ENCODE measurements around the gene HNRNPL. TPM values are rescaled to one million over a fixed set of nuclear protein-coding genes. Genes with fewer than 3 reads are reported as not detected.
A peak's percentile ranks its signal among the peaks of the same experiment; 100 is the strongest.
"Not testable (repeated sequence)": the region's sequence is repeated elsewhere in the genome, so short reads cannot be mapped to it uniquely, and the experiment has no call there.

Gene HNRNPL
- total RNA-seq, 6 experiments from 2014 or later, result 89.5 to 157 (median 102) TPM

DNA sequence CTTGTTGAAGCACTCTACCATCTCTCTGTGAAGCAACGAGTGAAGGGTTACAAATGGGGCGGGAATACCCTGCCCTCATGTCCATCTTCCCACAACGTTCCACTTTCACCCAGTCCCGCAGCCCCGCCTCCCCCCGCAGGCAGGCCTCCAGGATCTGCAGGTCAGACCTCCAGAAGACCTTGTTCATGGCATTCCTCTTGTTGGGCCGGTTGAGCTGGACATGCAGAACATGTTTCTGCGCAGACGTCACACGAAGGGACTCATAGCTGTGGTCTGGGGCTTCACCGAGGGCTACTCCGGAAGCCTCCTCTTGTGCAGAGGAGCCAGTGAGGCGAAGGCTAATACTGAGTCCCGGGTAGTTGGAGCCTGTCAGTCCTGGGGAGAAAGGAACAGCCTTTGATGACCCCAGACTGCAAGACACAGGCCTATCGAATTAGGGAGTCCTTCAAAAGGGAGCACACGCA, 18.6 kb downstream of the HNRNPL start:
- peak overlapping the region; percentile 50 to 86 (median 71) for H3K4me3 ChIP-seq
- H3K27ac ChIP-seq, result peak overlapping the region; percentile 93 to 99 (median 96)
- ATAC-seq (peak; percentile 53 to 78 (median 70)), DNase-seq (peak; percentile 84 to 96 (median 91))
- peaks cover 0 to 54% (median 26%) of the 10 kb centered on the region in 4 donors for H3K4me1 ChIP-seq
- no peaks in the 10 kb centered on the region for H3K9me3 ChIP-seq
- intact Hi-C loops (cut with DNase I), result no loop called here
- 3% methylated on average over 13 of the region's 16 CpGs for WGBS (ENCODE audit: insufficient coverage, low coverage, low lambda C conversion rate, missing lambda C conversion rate)
- H3K36me3 ChIP-seq, result peaks cover 0 to 26% (median 13%) of the 10 kb centered on the region in 4 donors
- no peaks in the 10 kb centered on the region for H3K27me3 ChIP-seq
- TF ChIP-seq, protein P1, sequence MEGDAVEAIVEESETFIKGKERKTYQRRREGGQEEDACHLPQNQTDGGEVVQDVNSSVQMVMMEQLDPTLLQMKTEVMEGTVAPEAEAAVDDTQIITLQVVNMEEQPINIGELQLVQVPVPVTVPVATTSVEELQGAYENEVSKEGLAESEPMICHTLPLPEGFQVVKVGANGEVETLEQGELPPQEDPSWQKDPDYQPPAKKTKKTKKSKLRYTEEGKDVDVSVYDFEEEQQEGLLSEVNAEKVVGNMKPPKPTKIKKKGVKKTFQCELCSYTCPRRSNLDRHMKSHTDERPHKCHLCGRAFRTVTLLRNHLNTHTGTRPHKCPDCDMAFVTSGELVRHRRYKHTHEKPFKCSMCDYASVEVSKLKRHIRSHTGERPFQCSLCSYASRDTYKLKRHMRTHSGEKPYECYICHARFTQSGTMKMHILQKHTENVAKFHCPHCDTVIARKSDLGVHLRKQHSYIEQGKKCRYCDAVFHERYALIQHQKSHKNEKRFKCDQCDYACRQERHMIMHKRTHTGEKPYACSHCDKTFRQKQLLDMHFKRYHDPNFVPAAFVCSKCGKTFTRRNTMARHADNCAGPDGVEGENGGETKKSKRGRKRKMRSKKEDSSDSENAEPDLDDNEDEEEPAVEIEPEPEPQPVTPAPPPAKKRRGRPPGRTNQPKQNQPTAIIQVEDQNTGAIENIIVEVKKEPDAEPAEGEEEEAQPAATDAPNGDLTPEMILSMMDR (IDR thresholded peaks at IDR 0.05), result no peak
- peak; percentile 77 for TF ChIP-seq POLR2A (IDR thresholded peaks at IDR 0.05)

DNA sequence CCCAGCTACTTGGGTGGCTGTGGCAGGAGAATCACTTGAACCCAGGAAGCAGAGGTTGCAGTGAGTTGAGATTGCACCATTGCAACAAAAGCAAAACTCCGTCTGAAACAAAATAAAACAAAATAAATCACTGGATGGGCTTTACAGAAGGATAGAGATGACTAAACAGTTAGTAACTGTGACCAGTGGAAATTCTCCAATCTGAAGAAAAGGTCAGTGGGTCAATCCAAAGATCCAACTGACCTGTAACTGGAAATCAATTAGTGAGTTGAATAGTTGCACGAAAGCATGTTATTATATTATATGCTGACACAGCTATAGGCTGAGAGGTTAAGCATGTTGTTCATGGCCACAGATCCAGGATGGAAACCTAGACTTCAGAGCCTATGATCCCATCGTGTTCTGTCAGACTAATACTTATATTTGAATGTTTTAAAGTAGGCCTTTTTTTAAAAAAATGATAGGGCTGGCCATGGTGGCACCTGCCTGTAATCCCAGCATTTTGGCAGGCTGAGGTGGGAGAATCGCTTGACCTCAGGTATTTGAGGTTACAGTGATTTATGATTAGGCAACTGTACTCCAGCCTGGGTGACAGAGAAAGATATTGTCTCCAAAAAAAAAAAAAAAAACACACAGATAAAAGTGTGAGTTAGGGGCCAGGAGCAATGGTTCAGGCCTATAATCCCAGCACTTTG, 19.6 kb downstream of the HNRNPL start:
- intact Hi-C loops (cut with DNase I), result no loop called here
- H3K27ac ChIP-seq, result peak overlapping the region; percentile 93 to 99 (median 96)
- H3K4me3 ChIP-seq, result peak overlapping the region in 2 of 3 donors; percentile 71 to 86
- H3K4me1 ChIP-seq, result peaks cover 0 to 46% (median 21%) of the 10 kb centered on the region in 4 donors
- 19% methylated on average over 4 of the region's 4 CpGs for WGBS (ENCODE audit: insufficient coverage, low coverage, low lambda C conversion rate, missing lambda C conversion rate)
- H3K27me3 ChIP-seq, result no peaks in the 10 kb centered on the region
- DNase-seq, result no peak
- TF ChIP-seq, protein P1 (IDR thresholded peaks at IDR 0.05), result no peak
- no peak for TF ChIP-seq POLR2A (IDR thresholded peaks at IDR 0.05)
- H3K36me3 ChIP-seq, result peaks cover 0 to 25% (median 8%) of the 10 kb centered on the region in 4 donors
- H3K9me3 ChIP-seq, result no peaks in the 10 kb centered on the region
- peak in 1 of 4 donors; percentile 17 for ATAC-seq

DNA sequence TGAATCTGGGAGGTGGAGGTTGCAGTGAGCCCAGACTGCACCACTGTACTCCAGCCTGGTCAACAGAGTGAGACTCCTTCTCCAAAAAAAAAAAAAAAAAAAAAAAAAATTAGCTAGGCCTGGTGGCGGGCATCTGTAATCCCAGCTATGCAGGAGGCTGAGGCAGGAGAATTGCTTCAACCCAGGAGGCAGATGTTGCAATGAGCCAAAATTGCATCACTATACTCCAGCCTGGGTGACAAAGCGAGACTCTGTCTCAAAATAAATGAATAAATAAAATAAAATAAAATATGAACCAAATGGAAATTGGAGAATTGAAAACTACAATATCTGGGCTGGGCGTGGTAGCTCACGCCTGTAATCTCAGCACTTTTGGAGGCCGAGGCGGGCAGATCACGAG, 20.6 kb downstream of the HNRNPL start:
- peaks cover 0 to 42% (median 20%) of the 10 kb centered on the region in 4 donors for H3K4me1 ChIP-seq

DNA sequence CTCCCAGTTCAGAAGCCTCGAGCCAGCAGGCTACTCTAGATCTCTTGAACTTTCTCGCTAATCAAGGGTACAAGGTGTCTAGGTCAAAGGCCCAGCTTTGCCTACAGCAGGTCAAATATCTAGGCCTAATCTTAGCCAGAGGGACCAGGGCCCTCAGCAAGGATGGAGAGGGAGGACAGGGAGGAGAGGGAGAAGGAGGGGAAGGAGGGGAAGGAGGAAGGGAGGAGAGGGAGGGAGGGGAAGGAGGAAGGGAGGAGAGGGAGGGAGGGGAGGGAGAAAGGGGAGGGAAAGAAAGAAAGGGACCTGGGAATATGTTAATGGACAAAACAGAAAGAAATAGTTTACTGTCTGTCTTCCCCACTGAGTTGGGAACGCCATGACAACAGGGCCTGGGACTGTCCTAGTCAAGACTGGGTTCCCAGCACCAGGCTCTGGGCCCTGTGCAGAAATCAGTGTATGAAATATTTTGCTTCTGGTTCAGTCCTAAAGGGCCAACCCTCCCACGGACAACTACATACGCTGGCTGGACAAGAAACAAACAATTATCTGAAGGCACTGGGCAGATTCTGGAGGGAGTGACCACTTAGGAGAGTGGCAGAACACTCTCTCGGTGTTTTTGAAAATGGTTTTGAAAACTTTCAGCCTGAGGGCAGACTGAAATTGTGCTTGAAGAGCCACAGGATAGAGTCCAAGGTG, 22.8 kb downstream of the HNRNPL start:
- 67% methylated on average over 3 of the region's 6 CpGs for WGBS (ENCODE audit: insufficient coverage, low coverage, low lambda C conversion rate, missing lambda C conversion rate)
- peaks cover 0 to 31% (median 8%) of the 10 kb centered on the region in 4 donors for H3K36me3 ChIP-seq
- no peak overlapping the region for H3K27ac ChIP-seq
- intact Hi-C loops (cut with DNase I), result no loop called here
- TF ChIP-seq POLR2A (IDR thresholded peaks at IDR 0.05), result no peak
- TF ChIP-seq, protein P1 (IDR thresholded peaks at IDR 0.05), result no peak
- H3K27me3 ChIP-seq, result no peaks in the 10 kb centered on the region
- no peak for ATAC-seq
- no peak overlapping the region for H3K4me3 ChIP-seq
- peaks cover 0 to 32% (median 15%) of the 10 kb centered on the region in 4 donors for H3K4me1 ChIP-seq
- no peak for DNase-seq
- H3K9me3 ChIP-seq, result no peaks in the 10 kb centered on the region

More for the DNA sequence above, 20.6 kb downstream of the HNRNPL start:
- Histone ChIP-seq H3K27ac (peak overlapping the region in 2 of 3 donors; percentile 93 to 96), H3K36me3 (peaks cover 0 to 25% (median 8%) of the 10 kb centered on the region in 4 donors)
- intact Hi-C loops (cut with DNase I); H3K4me3 ChIP-seq; ATAC-seq; H3K9me3 ChIP-seq; H3K27me3 ChIP-seq; DNase-seq: not testable (repeated sequence)
- WGBS (ENCODE audit: insufficient coverage, low coverage, low lambda C conversion rate, missing lambda C conversion rate), result 56% methylated on average over 7 of the region's 7 CpGs
- TF ChIP-seq, protein P1 (IDR thresholded peaks at IDR 0.05), result peak in 1 of 4 donors; percentile 23

DNA sequence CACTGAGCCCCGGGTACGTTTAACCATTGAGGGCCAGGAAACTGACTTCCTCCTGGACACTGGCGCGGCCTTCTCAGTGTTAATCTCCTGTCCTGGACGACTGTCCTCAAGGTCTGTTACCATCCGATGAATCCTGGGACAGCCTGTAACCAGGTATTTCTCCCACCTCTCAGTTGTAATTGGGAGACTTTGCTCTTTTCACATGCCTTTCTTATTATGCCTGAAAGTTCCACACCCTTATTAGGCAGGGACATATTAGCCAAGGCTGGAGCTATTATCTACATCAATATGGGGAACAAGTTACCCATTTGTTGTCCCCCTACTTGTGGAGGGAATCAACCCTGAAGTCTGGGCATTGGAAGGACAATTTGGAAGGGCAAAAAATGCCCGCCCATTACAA, 23.9 kb downstream of the HNRNPL start:
- H3K36me3 ChIP-seq, result peaks cover 0 to 31% (median 8%) of the 10 kb centered on the region in 4 donors
- ATAC-seq; H3K27me3 ChIP-seq; DNase-seq; H3K27ac ChIP-seq; H3K4me3 ChIP-seq; H3K9me3 ChIP-seq; intact Hi-C loops (cut with DNase I): not testable (repeated sequence)
- WGBS (ENCODE audit: insufficient coverage, low coverage, low lambda C conversion rate, missing lambda C conversion rate), result 52% methylated on average over 2 of the region's 7 CpGs
- peaks cover 0 to 29% (median 15%) of the 10 kb centered on the region in 4 donors for H3K4me1 ChIP-seq

DNA sequence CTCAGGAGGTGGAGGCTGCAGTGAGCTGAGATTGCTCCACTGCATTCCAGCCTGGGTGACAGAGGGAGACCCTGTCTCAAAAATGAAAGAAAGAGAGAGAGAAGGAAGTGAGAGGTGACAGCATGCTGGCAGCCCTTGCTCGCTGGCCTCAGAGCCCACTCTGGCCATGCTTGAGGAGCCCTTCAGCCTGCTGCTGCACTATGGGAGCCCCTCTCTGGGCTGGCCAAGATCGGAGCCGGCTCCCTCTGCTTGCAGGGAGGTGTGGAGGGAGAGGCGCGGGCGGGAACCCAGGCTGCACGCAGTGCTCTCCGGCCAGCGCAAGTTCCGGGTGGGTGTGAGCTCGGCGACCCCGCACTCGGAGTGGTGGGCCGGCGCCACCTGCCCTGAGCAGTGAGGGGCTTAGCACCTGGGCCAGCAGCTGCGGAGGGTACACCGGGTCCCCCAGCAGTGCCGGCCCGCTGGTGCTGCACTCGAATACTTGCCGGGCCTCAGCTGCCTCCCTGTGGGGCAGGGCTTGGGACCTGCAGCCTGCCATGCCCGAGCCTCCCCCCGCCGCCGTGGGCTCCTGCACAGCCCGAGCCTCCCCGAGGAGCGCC, 28.5 kb downstream of the HNRNPL start:
- H3K27ac ChIP-seq; H3K9me3 ChIP-seq; H3K27me3 ChIP-seq; H3K4me3 ChIP-seq; intact Hi-C loops (cut with DNase I): not testable (repeated sequence)
- 100% methylated on average over 1 of the region's 29 CpGs for WGBS (ENCODE audit: insufficient coverage, low coverage, low lambda C conversion rate, missing lambda C conversion rate)
- H3K4me1 ChIP-seq, result peaks cover 0 to 16% (median 2%) of the 10 kb centered on the region in 4 donors
- DNase-seq (peak in 1 of 3 donors; percentile 44), ATAC-seq (peak in 2 of 4 donors; percentile 21 to 25)
- peaks cover 0 to 26% (median 11%) of the 10 kb centered on the region in 4 donors for H3K36me3 ChIP-seq
